Endodermal cell (in vitro differentiated cells): ENCODE data around the gene DNMBP. TPM values are rescaled to one million over a fixed set of nuclear protein-coding genes. Genes with fewer than 3 reads are reported as not detected.

Source experiments
- DNase-seq: peaks from one replicate; pipeline ENCODE4 v3.0.0-alpha.2; 2017
- H3K27ac ChIP-seq: 2 replicates; pipeline ENCODE4 v1.5.1; 2013; ENCODE audit warnings: mild to moderate bottlenecking, low read depth, low read length, moderate library complexity
- H3K27me3 ChIP-seq: 2 replicates; pipeline ENCODE4 v1.6.1; 2013; ENCODE audit warnings: mild to moderate bottlenecking, low read length, moderate library complexity; ENCODE audit not compliant: insufficient read depth, control insufficient read depth, poor library complexity, severe bottlenecking
- H3K36me3 ChIP-seq: 2 replicates; pipeline ENCODE4 v1.7.0; 2013; ENCODE audit warnings: mild to moderate bottlenecking, low read length, moderate library complexity; ENCODE audit not compliant: control insufficient read depth, insufficient read depth
- H3K4me1 ChIP-seq: one replicate; pipeline ENCODE4 v1.7.0; 2013; ENCODE audit warnings: low read length; ENCODE audit not compliant: control insufficient read depth, insufficient read depth
- H3K4me3 ChIP-seq: 2 replicates; pipeline ENCODE4 v1.5.1; 2013; ENCODE audit warnings: mild to moderate bottlenecking, low read length, moderate library complexity
- H3K9ac ChIP-seq: 2 replicates; pipeline ENCODE4 v1.6.1; 2013; ENCODE audit warnings: mild to moderate bottlenecking, low read length, moderate library complexity; ENCODE audit not compliant: poor library complexity, severe bottlenecking; ENCODE audit errors: extremely low read depth
- H3K9me3 ChIP-seq: 2 replicates; pipeline ENCODE4 v1.6.1; 2013; ENCODE audit warnings: mild to moderate bottlenecking, low read length, moderate library complexity; ENCODE audit not compliant: control insufficient read depth
- H3K27ac Mint-ChIP-seq: 2 replicates; pipeline ENCODE4 v1.8.0; 2020; ENCODE audit warnings: mixed read lengths
- H3K27me3 Mint-ChIP-seq: 2 replicates; pipeline ENCODE4 v1.8.0; 2021; ENCODE audit warnings: mild to moderate bottlenecking, mixed read lengths; ENCODE audit not compliant: insufficient read depth
- H3K36me3 Mint-ChIP-seq: 2 replicates; pipeline ENCODE4 v1.8.0; 2020; ENCODE audit warnings: low read depth, mixed read lengths
- H3K4me1 Mint-ChIP-seq: 2 replicates; pipeline ENCODE4 v1.8.0; 2020; ENCODE audit warnings: mixed read lengths
- H3K4me3 Mint-ChIP-seq: 2 replicates; pipeline ENCODE4 v1.8.0; 2020; ENCODE audit warnings: mild to moderate bottlenecking, moderate library complexity, mixed read lengths
- H3K9me3 Mint-ChIP-seq: 2 replicates; pipeline ENCODE4 v1.8.0; 2020; ENCODE audit warnings: mild to moderate bottlenecking, mixed read lengths
- CTCF ChIP-seq: fragments of 200-600 bp; sonication (generic); conservative IDR thresholded peaks from 2 replicates; pipeline ENCODE4 v1.5.0; 2021; ENCODE audit warnings: antibody characterized with exemption, mild to moderate bottlenecking
- WGBS, 2 experiments: methylation state at CpG; one replicate each; pipeline versions ENCODE4 v1.1.5 to v1.1.7; 2013; ENCODE audit warnings: missing lambda C conversion rate in 2 of 2, mixed read lengths in 1 of 2; ENCODE audit not compliant: insufficient coverage in 1 of 2, insufficient read length in 1 of 2; 5-methylcytosine and 5-hydroxymethylcytosine counted together
- total RNA-seq, 2 donors: library from RNA; stranded (reverse); fragmentation: NEBNext Ultra II Directional in 1 of 2; extraction: Animal tissue kit (Norgen Biotek cat#: 25700) in 1 of 2; gene quantifications; 2 replicates in 1 of 2; 3 replicates in 1 of 2; pipeline ENCODE4 v1.2.1, GENCODE V29; 2021

DNMBP gene
- total RNA-seq, 2 donors from 2014 or later, result 45.4 to 85.4 TPM

- Histone ChIP-seq H3K4me1 (peaks cover 5% of the 10 kb centered on the region), H3K4me3 (peak overlapping the region; percentile 73), H3K9ac (peak overlapping the region; percentile 48), H3K36me3 (peaks cover 14% of the 10 kb centered on the region), H3K27ac (peak overlapping the region; percentile 88), H3K9me3 (no peaks in the 10 kb centered on the region), H3K27me3 (no peaks in the 10 kb centered on the region)
- H3K4me1 Mint-ChIP-seq, result peaks cover 28% of the 10 kb centered on the region
- peak overlapping the region; percentile 78 for H3K4me3 Mint-ChIP-seq
- peaks cover 21% of the 10 kb centered on the region for H3K36me3 Mint-ChIP-seq
- no peaks in the 10 kb centered on the region for H3K27me3 Mint-ChIP-seq
- 2 to 9% methylated on average over 5 to 9 of the region's 9 CpGs for WGBS, 2 experiments
- H3K27ac Mint-ChIP-seq, result peak overlapping the region; percentile 93
- no peaks in the 10 kb centered on the region for H3K9me3 Mint-ChIP-seq
- peak; percentile 70 for TF ChIP-seq CTCF
- DNase-seq, result peak; percentile 97
These were observed 95.9 kb downstream of the DNMBP start for GRCh38 chr10:99913831-99914235.

GRCh38 chr10:99912041-99912440 is 97.7 kb downstream of the DNMBP start:
- DNase-seq, result no peak
- H3K27me3 ChIP-seq, result no peaks in the 10 kb centered on the region
- Mint-ChIP-seq H3K36me3 (peaks cover 38% of the 10 kb centered on the region), H3K4me3 (peak overlapping the region; percentile 78), H3K27ac (peak overlapping the region; percentile 93), H3K9me3 (no peaks in the 10 kb centered on the region), H3K27me3 (no peaks in the 10 kb centered on the region), H3K4me1 (peaks cover 18% of the 10 kb centered on the region)
- H3K4me1 ChIP-seq, result peaks cover 5% of the 10 kb centered on the region
- H3K27ac ChIP-seq, result no peak overlapping the region
- no peak for TF ChIP-seq CTCF
- H3K9me3 ChIP-seq, result no peaks in the 10 kb centered on the region
- H3K4me3 ChIP-seq, result peak overlapping the region; percentile 73
- H3K9ac ChIP-seq, result no peak overlapping the region
- peaks cover 32% of the 10 kb centered on the region for H3K36me3 ChIP-seq

GRCh38 chr10:99908512-99908911 is 101.2 kb downstream of the DNMBP start:
- Histone ChIP-seq H3K9ac (no peak overlapping the region), H3K4me3 (no peak overlapping the region), H3K4me1 (no peaks in the 10 kb centered on the region), H3K27me3 (no peaks in the 10 kb centered on the region), H3K9me3 (no peaks in the 10 kb centered on the region), H3K36me3 (peaks cover 55% of the 10 kb centered on the region), H3K27ac (no peak overlapping the region)
- Mint-ChIP-seq H3K4me3 (no peak overlapping the region), H3K27ac (no peak overlapping the region), H3K27me3 (no peaks in the 10 kb centered on the region), H3K4me1 (peaks cover 9% of the 10 kb centered on the region), H3K36me3 (peaks cover 64% of the 10 kb centered on the region), H3K9me3 (no peaks in the 10 kb centered on the region)
- no peak for TF ChIP-seq CTCF
- 87 to 98% methylated on average over 3 of the region's 3 CpGs for WGBS, 2 experiments
- no peak for DNase-seq
